GM21529 (cell line): ENCODE results near the gene CPLX1.
"Not testable (repeated sequence)": the region's sequence is repeated elsewhere in the genome, so short reads cannot be mapped to it uniquely, and the experiment has no call there.

Experiments
- ATAC-seq: cut with Tn5 transposase; IDR thresholded peaks from one replicate; pipeline ENCODE4 v1.9.1; 2021; ENCODE audit not compliant: unreplicated experiment

Gene CPLX1

DNA sequence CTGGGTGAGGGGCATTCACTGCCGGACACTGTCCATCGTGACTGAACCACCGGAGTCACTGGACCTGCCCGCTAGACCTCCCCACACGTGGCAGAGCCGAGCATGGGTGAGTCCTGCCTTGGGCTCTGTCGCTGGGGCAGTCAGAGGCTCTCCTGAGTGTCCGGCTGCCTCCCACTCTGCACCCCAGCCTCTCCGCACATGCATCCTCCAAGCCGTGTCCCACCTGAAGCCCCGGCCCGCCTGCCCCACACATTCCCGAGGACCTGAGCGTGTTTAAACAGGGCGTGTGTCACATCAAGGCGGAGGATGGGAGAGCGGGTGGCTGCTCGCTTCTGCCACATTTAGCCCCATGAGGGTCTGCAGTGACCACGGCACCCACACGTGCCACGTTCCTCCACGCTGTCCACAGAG lies 4.7 kb downstream of the CPLX1 start:
- ATAC-seq, result no peak

DNA sequence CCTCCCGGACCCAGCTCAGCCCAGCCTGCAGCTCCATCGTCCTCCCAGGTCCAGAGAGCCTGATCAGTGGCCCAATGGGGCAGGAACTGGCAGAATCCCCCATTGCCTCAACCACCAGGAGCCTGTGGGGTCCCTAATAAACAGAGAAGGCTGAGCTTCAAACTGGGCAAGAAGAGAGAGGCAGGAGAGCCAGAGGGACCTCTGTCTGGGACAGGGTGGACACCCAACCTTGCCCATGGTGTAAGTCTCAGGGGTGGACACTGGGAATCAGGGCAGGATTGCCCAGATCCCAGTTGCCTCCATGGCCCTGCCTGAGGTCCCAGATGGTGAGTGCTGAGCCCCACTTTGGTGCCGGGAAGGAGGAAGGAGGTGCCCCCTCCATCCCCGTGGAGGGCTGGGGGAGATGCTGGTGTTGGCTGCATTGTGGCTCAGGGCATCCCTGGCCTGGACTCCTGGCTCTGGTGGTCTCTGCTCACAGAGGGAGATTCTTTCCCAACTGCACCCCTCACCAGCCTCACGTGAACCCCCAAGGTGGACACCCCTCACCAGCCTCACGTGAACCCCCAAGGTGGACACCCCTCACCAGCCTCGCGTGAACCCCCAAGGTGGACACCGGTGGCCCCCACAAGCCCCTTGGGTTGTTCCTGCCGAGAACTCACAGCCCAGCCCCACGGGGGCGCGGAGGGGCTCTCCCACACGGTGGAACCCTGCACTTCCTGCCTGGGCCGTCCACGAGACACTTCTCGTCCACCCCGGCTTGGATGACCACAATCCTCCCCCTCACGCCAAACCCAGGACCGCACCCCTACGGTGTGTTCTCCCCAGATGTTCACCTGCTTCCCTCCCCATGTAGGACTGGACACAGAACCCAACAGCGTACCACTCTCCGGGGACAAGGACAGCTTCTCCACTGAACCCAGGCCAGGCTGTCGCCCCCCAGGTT lies 5.4 kb downstream of the CPLX1 start:
- no peak for ATAC-seq

DNA sequence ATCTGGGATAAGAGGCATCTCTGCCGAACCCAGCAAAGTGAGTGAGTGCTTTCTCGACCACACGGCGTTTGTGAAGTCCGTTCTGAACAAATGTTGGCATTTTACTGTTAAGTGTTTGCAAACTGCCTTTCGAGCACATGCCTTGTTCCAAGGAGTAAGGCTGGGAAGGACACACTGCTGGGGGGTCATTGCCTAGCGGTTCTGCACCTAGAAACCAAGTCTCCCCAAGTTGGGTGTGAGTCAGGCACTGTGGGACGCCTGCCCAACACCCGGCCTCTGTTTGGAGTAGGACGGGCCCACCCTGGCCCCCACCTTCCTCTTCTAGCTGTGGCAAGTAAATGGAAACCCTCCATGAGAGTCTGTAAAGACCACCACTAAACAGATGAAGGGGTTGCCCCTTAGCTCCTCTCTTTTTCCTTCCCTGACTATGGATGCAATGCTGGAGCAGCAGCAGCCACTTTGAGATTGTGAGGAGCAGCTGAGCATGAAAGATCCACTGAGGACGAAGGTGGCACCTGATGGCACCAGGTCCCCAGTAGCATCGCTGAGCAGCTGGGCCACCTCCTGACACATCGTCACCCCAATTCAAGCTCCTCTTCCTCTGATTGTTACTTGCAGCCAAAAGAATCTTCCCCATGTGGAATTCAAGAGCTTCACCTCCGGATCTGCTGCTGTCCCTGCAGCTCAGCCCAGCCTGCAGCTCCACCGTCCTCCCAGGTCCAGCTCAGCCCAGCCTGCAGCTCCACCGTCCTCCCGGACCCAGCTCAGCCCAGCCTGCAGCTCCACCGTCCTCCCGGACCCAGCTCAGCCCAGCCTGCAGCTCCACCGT lies 6.3 kb downstream of the CPLX1 start:
- no peak for ATAC-seq

DNA sequence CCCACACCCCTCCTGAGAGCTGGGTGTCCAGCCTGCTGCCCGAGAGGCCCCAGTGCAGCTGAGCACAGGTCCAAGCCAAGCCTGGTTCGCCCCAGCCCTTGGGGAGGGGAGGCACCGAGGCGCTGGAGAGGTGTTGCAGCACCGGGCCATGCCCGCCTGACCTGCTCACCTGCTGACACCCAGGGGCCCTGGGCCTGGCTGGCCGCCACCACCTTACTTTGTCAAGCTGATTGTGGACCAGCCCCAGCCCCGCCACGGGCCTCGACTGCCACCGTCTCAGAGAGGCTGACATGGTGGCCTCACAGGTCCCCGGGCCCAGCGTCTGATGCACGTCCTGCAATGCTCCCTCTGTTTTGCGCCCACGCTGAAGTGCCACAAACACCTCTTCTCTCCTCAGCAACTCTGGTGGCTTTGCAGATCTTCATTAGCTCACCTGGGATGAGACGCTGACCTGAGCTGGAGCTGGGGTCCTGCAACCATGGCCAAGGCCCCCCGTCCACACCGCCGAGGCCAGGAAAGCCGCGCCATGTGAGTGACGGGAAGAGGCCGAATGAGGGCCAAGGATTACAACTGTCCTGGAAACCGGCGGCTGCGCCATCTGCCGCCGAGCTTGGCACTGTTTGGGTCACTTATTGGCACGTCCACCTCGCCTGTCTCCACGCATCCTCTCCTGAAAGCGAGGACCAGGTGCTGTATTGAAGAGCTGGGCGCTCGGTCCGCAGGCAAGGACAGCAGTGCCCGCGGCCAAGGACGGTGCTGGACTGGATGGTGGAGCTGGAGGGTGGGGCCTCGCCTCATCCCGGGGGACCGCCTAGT lies 7.6 kb downstream of the CPLX1 start:
- ATAC-seq, result no peak

DNA sequence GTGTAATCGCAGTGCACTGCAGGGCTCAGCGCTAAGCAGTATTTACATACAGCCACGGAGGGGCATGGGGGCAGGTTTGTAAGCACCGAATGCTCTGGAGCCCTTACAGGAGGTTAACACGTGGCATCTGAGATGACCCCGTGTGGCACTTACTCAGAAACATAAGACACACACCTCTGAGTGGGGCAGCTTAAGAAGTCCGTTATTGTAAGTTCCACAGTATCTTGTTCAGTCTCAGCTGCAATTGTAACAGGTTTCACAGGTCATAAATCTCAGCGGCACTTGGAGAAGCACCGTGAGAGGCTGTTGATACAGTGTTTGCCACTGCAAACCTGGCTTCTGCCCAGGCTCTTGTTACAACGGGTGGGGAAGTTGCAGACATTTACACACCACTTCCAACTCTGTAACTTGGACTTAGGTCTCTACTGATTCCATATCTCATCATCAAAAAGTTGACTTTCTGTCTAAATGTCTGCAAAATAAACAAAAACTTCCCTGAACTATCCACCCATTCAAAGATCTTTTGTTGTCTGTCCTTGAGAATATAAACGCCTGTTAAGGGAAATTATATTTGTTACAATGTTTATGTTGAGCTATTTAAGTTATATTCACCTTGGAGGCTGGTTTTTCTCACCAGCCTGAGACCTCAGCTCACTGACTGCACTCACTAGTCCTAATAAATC lies 10.3 kb downstream of the CPLX1 start:
- ATAC-seq, result no peak

DNA sequence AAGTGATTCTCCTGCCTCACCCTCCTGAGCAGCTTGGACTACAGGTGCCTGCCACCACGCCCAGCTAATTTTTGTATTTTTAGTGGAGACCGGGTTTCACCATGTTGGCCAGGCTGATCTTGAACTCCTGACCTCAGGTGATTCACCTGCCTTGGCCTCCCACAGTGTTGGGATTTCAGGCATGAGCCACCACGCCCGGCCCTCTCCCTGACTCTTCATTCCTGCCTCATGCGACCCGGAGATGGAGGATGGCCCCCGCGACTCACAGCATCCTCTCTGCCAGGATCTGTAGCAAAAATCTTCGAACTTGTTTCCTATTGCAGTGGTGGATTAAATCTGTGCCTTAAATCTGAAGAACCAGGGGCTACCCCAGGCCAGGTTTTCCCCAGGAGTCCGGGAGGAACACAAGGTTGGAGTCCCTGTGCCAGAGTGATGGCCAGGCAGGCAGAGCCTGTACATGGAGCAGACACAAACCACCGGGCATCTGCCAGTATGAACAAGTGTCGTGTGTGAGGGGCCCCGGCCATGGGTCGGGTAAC lies 11.5 kb downstream of the CPLX1 start:
- ATAC-seq, result no peak

DNA sequence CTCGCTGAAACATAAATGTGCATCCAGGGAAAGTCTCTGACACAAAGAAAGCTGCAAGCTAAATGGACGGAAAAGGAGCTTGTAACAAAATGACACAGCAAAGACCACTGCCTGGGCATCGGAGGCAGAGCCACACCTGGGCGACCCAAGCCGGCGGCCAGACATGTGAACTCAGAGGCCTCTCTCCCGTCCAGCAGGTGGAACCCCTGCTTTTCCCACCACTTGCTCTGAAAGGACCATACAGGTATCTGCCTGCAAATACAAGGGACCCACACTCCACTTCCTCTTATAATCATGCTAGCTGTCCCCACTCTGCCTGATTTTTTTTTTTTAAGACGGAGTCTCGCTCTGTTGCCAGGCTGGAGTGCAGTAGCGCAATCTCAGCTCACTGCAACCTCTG lies 12.0 kb downstream of the CPLX1 start:
- no peak for ATAC-seq

DNA sequence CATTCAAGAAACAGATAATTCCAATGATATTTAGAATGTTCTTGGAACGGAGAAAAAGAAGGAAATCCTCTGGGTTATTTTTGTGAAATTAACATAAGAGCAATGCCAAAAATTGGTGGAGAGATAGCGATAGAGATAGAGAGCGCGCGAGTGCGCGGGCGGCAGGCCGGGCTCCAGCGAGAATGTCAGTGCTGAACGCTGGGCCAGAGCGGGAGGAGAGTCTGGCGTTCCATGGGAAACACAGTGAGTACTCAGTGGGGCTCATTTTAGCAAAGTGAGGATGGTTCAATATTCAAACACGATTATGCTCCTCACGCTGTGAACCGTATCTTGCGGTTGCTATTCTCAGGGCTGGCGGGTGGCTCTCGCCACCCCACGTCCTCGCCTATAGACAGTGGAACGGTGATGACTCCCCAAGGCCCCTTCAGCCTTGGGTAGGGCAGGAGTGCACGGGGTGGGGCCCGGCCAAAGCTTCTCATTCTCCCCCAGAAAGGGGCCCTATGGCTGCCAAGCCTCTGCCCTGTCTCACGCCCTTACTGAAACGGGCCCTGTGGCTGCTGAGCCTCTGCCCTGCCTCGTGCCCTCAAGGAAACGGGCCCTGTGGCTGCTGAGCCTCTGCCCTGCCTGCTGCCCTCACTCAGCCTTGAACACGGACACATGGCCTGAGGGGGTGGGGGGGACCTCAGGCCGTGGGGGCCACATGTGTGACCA lies 16.9 kb downstream of the CPLX1 start:
- ATAC-seq, result no peak

DNA sequence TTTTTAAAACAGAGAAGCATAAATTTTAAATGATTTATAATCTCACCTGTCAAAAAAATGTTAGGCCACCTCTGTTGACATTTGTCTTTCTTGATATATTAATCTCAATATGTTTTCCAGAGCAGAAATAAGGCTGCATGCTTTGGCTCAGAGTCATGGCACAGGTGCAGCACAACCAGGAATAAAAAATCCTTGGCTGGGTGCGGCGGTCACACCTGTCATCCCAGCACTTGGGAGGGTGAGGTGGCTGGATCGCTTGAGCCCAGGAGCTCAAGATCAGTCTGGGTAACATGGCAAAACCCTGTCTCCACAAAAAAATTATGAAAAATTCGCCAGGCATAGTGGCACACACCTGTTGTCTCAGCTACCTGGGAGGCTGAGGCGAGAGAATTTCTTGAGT lies 18.1 kb downstream of the CPLX1 start:
- no peak for ATAC-seq

DNA sequence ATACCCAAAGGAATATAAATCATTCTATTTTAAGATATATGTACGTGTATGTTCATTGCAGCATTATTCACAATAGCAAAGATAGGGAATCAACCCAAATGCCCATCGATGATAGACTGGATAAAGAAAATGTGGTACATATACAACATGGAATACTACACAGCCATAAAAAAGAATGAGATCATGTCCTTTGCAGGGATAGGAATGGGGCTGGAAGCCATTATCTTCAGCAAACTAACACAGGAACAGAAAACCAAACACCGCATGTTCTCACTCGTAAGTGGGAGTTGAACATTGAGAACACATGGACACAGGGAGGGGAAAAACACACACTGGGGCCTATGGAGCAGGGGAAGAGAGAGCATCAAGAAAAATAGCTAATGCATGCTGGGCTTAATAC lies 18.9 kb downstream of the CPLX1 start:
- not testable (repeated sequence) for ATAC-seq

DNA sequence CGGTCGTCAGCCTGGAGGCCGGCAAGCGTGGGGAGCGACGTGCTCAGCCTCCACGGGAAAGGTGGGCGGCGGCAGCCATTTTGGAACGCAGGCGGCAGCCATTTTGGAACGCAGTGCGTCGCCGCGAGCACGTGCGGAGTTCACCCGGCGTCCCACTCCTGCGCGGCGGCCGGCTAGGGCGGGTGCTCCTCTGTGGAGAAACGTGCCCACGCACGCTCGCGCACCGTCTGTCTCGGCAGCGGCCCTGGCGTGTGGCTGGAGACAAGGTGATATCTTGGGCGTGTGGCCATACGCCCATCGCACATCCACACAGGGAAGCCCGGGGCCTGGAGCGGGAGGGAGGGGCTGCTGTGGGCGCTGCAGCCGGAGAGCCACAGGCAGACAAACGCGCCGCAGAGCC lies 21.1 kb downstream of the CPLX1 start:
- ATAC-seq, result no peak

DNA sequence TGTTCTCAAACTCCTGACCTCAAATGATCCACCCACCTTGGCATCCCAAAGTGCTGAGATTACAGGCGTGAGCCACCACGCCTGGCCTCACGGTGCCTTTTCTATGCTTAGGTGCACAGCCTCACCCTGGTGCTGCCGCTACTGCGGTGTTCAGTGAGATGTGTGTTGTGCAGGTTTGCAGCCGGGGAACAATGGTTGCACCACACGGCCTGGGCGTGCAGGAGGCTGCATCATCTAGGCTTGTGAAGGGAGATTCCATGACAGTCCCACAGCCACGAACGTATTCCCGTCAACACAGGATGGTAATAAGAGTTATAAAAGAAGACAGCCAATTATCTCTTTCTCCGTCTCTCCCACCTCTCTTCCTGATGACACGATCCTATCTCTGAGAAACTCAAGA lies 22.0 kb downstream of the CPLX1 start:
- no peak for ATAC-seq

DNA sequence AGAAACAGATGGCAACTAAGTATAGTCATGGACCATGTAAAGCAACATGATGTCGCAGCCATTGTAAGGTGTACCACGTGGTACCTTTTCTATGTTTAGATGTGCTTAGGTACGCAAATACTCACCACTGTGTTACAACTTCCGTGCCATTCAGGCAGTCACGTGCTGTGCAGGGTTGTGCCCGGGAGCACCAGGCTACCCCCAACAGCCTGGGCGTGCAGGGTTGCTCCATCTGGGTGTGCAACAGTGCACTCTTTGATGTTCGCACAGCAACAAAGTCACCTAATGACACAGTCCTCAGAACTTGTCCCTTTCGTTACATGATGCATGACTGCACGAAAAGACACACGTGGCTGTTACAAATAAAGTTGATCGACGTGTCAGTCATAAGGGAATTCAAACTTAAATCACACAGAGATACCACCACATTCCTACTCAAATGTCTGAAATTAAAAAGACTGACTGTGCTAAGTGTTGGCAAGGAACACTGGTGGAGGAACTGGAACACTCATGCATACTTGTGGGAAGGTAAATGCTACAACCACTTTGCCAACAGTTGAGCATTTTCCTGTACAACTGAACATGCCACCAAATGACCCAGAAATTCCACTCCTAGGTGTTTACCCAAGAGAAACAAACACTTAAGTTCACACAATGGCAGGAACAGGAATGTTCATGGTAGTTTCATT lies 24.3 kb downstream of the CPLX1 start:
- ATAC-seq, result no peak

DNA sequence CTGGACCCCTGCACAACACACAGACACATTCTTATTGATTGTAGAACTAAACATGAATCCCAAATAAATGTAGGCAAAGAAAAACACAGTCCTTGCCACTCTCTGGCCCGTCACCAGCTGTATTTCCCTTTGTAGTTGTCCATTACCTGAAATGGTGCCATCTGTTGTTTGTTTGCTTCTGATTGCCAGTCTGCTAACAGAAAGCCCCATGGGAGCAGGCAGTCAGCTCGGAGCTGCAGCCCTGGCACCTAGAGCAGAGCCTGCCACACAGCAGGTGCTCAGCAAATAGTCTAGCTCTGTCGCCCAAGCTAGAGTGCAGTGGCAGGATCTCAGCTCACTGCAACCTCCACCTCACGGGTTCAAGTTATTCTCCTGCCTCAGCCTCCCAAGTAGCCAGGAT lies 28.9 kb downstream of the CPLX1 start:
- ATAC-seq, result no peak

DNA sequence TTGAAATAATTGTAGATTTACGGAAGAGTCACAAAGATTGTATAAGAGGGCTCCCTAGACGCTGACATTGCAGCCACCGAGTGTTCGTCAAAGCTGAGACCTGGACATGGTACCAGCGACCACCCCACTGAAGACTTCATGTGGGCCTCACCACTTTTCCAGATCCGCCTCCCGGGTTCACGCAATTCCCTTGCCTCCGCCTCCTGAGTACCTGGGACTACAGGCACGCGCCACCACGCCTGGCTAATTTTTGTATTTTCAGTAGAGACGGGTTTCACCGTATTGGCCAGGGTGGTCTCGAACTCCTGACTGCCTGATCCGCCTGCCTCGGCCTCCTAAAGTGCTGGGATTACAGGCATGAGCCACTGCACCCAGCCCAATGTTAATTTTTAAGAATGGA lies 29.7 kb downstream of the CPLX1 start:
- no peak for ATAC-seq

DNA sequence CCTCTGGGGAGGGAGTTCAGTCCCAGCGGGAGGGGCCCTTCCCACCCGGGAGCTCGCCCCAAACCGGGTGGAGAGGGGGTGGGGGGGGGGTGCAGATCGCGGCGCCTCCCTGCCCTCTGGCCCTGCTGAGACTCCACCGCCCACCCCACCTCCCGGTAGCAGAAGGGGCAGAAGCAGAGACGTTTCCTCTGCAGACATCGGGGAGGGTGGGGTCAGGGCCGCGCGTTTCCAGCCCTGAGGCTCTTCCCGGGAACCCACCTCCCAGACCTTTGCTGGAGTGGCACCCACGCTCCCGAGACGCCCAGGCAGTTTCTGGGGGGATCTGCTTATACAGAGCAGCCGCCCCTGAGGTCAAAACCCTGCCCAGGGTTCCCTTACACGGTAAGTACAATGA lies 30.2 kb downstream of the CPLX1 start:
- no peak for ATAC-seq

DNA sequence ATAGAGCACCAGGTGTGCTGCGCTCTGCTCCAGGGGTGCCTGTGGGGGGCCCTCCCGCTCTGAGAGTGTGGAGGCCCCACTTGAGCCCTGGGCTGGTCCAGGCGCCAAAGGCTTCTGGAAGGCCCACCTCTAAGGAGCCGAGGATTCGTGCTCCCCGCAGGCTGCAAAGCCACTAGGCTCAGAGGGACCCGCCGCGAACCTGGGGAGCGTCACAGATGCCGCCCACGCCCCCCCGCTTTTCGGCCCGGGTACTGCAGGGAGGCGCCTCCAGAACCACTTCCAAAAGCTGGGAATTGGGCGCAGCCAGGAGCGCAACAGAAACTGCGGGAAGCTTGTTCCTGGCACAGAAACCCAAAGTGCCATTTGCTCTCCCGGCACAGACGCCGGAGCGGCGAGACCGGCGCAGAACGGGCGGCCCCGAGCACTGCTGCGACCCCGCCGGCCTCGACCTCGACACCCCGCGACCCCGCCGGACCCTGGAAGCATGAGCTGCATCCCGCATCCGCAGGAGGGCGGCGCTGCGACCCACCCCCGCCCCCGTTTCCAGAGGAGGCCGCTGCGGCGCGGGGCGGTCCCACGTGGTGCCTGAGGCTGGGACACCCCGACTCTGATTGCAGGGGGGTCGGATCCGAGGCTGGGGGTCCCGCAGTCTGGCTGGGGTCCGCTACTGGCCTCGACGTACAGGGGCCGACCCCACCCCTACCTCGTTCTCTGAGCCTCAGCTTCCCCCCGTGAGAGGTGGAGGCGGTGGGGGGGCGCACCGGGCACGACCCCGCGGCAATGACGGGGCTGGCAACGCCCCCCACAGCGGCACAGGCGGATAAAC lies 30.8 kb downstream of the CPLX1 start:
- ATAC-seq, result no peak

DNA sequence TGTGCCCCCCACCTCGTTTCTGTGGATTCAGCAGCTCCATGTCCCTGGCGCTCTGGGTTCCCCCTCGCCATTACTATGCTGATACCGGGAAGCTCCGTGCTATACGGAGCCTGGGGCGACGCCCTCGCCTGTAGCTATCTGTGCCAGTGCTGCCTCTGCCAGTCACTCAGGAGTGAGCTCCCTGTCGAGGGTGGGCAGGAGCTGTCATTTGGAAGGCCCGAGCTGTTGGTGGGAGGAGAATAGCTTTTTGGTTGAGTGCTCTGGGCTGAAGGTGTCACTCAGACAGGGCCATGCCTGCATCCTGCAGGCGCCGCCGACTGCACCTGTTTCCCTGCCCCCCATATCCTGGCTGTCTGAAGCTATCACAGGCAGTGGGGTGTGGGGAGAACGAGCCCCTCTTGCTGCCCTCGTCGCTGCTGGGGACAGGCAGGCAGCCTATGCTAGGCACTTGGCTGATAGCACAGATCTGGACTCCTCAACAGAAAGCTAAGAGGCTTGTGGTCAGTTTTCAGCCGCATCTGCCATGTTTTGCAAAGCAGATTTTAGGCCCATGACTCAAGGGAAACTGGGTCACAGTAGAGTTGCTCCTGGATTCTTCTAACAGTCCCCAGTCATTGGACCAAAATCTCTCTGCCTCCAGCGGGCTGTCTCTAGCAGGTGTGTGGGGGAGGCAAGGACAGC lies 31.8 kb downstream of the CPLX1 start:
- ATAC-seq, result peak; percentile 42
